Parathyroid adenoma (tissue), 2 donors: Measurements from ENCODE around the gene GABRG3.

Experiments
- H2AFZ ChIP-seq: fragments of 300-600 bp; sonication (generic); one replicate; pipeline ENCODE4 v1.7.0; 2017; ENCODE audit warnings: antibody characterized with exemption, mild to moderate bottlenecking
- H3K27ac ChIP-seq: fragments of 300-600 bp; sonication (generic); one replicate; pipeline ENCODE4 v1.7.0; 2017
- H3K27me3 ChIP-seq: fragments of 300-600 bp; sonication (generic); one replicate; pipeline ENCODE4 v1.7.0; 2017; ENCODE audit warnings: low read length; ENCODE audit not compliant: control insufficient read depth, insufficient read depth
- H3K36me3 ChIP-seq: fragments of 300-600 bp; sonication (generic); one replicate; pipeline ENCODE4 v1.7.0; 2017; ENCODE audit warnings: low read length; ENCODE audit not compliant: control insufficient read depth, insufficient read depth
- H3K4me1 ChIP-seq: fragments of 300-600 bp; sonication (generic); one replicate; pipeline ENCODE4 v1.7.0; 2017; ENCODE audit warnings: control low read depth
- H3K4me2 ChIP-seq: fragments of 300-600 bp; sonication (generic); one replicate; pipeline ENCODE4 v1.7.0; 2017; ENCODE audit warnings: low read length
- H3K4me3 ChIP-seq: fragments of 300-600 bp; sonication (generic); one replicate; pipeline ENCODE4 v1.7.0; 2017; ENCODE audit warnings: low read depth, low read length
- H3K79me2 ChIP-seq: fragments of 300-600 bp; sonication (generic); one replicate; pipeline ENCODE4 v1.7.0; 2017; ENCODE audit warnings: control low read depth
- H3K9ac ChIP-seq: fragments of 300-600 bp; sonication (generic); one replicate; pipeline ENCODE4 v1.7.0; 2017; ENCODE audit warnings: mild to moderate bottlenecking
- H3K9me3 ChIP-seq: fragments of 300-600 bp; sonication (generic); one replicate; pipeline ENCODE4 v1.7.0; 2017; ENCODE audit warnings: low read length; ENCODE audit not compliant: control insufficient read depth
- TF ChIP-seq, protein P1 (sequence below): fragments of 300-600 bp; sonication (generic); IDR thresholded peaks from one replicate; pipeline ENCODE4 v1.7.0; 2017; ENCODE audit warnings: antibody characterized with exemption, mild to moderate bottlenecking
- donor health status: primary hyperparathyroidism.

GABRG3 gene

DNA sequence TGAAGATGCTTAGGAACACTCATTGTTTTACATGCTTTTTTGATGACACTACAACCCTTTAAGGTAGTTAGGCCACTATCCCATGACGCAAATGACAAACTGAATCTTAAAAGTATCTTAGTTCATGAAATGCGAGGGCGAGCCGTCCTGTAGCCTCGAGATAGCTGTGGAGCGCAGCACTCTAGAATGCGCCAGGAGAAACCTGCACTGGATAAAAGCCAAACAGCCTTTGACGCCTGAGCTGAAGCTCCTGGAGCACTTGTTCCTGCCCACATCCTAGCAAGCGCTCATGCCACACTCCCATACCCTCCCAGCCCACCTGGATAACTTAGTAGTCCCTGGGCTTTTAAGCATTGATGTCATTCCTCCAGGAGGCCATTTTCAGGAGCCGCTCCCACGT is 516.9 kb downstream of the GABRG3 start:
- H3K36me3 ChIP-seq, result no peaks in the 10 kb centered on the region
- no peak overlapping the region for H3K4me2 ChIP-seq
- no peak overlapping the region for H2AFZ ChIP-seq
- H3K4me1 ChIP-seq, result no peaks in the 10 kb centered on the region
- TF ChIP-seq, protein P1, sequence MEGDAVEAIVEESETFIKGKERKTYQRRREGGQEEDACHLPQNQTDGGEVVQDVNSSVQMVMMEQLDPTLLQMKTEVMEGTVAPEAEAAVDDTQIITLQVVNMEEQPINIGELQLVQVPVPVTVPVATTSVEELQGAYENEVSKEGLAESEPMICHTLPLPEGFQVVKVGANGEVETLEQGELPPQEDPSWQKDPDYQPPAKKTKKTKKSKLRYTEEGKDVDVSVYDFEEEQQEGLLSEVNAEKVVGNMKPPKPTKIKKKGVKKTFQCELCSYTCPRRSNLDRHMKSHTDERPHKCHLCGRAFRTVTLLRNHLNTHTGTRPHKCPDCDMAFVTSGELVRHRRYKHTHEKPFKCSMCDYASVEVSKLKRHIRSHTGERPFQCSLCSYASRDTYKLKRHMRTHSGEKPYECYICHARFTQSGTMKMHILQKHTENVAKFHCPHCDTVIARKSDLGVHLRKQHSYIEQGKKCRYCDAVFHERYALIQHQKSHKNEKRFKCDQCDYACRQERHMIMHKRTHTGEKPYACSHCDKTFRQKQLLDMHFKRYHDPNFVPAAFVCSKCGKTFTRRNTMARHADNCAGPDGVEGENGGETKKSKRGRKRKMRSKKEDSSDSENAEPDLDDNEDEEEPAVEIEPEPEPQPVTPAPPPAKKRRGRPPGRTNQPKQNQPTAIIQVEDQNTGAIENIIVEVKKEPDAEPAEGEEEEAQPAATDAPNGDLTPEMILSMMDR, result no peak
- no peak overlapping the region for H3K4me3 ChIP-seq
- H3K27me3 ChIP-seq, result no peaks in the 10 kb centered on the region
- H3K79me2 ChIP-seq, result no peaks in the 10 kb centered on the region
- no peaks in the 10 kb centered on the region for H3K9me3 ChIP-seq
- H3K9ac ChIP-seq, result no peak overlapping the region
- no peak overlapping the region for H3K27ac ChIP-seq

DNA sequence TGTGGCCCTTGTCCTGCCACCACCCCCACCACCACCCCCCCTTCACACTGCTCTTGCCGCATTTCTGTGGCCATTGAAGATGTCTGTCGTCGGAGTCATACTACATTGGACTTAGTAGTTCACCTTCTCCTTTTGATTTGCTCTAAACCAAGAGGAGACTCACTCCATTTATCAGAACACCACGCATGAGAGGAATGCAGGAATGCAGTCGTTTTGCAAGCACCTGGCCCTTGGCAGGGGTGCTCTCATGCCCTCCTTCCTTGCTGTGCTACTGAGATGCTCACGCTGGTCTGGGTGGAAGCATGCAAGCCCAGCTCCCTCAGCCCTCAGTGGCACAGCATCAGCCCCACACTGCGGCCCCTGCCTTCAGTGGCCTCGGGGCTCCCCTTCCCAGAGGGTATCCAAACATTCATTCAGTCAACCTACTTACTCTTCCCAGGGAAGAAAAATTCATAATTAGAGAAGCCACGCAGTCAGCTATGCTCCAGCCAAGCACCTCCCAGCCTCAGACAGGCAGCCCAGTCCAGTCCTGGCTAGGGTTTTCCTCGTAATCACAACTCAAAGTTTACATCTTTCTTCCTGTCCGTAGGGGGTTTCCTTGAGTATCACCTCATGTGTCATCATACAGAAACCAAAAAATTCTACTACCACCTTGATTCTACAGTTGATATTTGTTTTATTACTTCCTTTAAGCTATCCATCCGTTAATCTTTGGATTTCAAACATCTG is 520.0 kb downstream of the GABRG3 start:
- Histone ChIP-seq H3K79me2 (no peaks in the 10 kb centered on the region), H2AFZ (no peak overlapping the region), H3K36me3 (no peaks in the 10 kb centered on the region), H3K4me1 (no peaks in the 10 kb centered on the region), H3K9me3 (no peaks in the 10 kb centered on the region), H3K27ac (no peak overlapping the region), H3K9ac (no peak overlapping the region), H3K4me3 (no peak overlapping the region), H3K27me3 (no peaks in the 10 kb centered on the region), H3K4me2 (no peak overlapping the region)
- TF ChIP-seq, protein P1, result no peak

DNA sequence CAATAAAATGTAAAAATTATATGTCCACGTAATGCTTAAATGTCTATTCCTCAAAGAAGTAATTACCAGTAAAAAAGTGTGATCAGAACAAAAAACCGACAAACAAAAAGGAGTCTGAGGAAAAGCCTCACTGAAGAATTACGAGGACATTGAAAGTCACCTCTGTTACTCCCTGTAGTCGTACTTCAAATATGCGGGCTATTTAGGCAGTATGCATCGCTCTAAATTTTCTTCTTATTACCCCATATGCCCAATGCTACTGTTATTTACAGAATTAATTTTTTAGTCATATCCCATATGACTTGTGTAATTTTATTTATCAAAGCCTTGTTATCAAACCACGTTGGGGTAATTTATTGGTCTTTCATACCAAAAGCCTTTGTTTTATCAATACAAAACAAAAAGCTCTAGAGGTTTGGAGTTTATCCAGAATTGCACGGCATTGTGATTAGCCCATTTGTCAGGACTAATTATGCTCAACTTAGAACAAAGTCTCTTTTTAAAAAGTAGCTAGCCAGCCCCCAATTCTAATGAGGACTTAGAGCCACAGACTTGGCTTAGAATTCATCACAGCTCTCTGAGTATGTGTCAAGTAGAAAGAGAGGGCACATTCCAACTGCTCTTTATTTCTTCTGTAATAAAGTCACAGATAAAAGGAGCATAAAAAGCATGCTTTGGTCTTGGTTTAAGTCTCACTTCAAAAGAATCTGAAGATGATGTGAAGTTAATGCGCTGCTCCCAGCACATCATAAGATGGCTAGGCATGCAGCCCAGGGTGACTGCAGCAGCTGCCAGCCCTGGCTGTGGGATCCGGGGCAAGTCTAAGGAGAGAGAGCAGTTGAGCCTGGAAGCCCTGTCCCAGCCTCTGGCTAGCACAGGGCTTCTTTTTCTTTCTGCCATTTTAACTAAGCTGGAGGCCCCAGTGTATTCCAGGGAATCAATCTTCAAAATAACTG is 521.0 kb downstream of the GABRG3 start:
- no peak overlapping the region for H3K27ac ChIP-seq
- no peaks in the 10 kb centered on the region for H3K27me3 ChIP-seq
- no peak overlapping the region for H3K4me3 ChIP-seq
- H3K4me1 ChIP-seq, result no peaks in the 10 kb centered on the region
- no peaks in the 10 kb centered on the region for H3K9me3 ChIP-seq
- TF ChIP-seq, protein P1, result no peak
- no peaks in the 10 kb centered on the region for H3K36me3 ChIP-seq
- H3K79me2 ChIP-seq, result no peaks in the 10 kb centered on the region
- H3K4me2 ChIP-seq, result no peak overlapping the region
- no peak overlapping the region for H2AFZ ChIP-seq
- no peak overlapping the region for H3K9ac ChIP-seq

DNA sequence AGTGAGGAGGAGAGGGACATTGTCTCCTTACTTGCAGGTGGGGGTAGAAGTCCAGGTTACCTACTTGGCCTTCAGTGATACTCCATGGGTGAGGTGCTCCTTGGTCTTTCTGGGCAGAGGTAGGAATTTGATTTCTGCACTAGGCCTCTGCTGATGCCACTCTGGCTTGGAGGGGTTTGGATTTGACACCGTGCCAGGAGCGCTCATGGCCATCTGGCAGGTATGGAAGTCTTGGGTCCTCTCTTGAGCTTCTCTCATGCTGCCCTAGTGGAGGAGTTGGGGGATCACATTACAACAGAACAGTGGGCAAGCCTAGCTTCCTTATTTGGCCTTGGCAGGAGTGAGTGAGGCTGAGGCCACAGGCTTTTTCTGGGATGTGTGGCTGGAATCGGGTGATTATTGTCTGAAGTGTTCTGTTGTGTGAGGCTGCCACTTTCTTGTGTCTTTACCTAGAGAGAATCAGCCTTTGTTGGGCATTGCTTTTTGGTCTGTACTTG is 525.0 kb downstream of the GABRG3 start:
- Histone ChIP-seq H3K36me3 (no peaks in the 10 kb centered on the region), H3K4me2 (no peak overlapping the region), H3K27me3 (no peaks in the 10 kb centered on the region), H3K79me2 (no peaks in the 10 kb centered on the region), H3K9me3 (no peaks in the 10 kb centered on the region), H2AFZ (no peak overlapping the region), H3K9ac (no peak overlapping the region), H3K4me1 (no peaks in the 10 kb centered on the region), H3K4me3 (no peak overlapping the region), H3K27ac (no peak overlapping the region)
- TF ChIP-seq, protein P1, result no peak
